Measurements from ENCODE around the gene ADGRL3. TPM values are rescaled to one million over a fixed set of nuclear protein-coding genes. Genes with fewer than 3 reads are reported as not detected.

ADGRL3 gene
- total RNA-seq, 1 experiment from 2014 or later: not detected

DNA sequence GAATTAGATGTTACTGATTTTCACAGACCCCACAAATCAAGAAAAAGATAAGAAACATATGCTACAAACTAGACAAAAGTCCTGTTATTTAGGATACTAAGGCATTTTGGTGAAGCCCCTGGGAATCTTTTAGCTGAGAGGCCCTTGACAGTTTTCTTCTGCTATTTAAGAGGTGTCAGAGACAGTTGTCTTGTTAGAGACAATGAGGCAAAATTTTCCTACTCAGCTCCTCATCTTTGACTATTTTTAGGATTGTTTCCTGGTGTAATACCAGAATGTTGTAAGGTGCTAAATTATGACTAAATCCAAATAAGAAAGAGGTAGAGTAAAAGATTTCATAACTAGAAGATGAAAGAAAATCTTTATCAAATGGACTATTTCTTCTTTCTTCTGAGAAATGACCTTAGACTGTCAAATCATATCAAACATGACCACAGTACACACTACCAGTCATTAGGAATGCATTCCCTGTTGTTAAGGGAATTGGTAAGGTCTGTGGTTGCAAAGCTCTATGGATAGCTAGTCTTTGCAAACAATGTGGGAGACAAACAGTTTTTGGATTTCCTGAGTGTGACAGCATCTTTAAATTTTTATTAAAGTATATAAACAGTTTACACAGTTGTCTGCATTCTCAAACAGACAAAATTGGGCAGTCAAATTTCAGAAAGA is 926.1 kb downstream of the ADGRL3 start:
- Histone ChIP-seq H3K9me3 (ENCODE audit: low read length) (peaks cover 34% of the 10 kb centered on the region), H4K20me1 (ENCODE audit: insufficient read depth, low read depth, low read length) (no peaks in the 10 kb centered on the region), H3K4me3 (ENCODE audit: low read length) (no peak overlapping the region), H3K79me2 (ENCODE audit: low read length) (no peaks in the 10 kb centered on the region), H3K4me1 (ENCODE audit: low read length) (no peaks in the 10 kb centered on the region), H3K27me3 (ENCODE audit: low read length) (no peaks in the 10 kb centered on the region), H3K9me2 (replicated peaks; ENCODE audit: insufficient read depth, low read length) (no peaks in the 10 kb centered on the region), H2AFZ (ENCODE audit: low read length) (no peak overlapping the region), H3K9ac (ENCODE audit: low read length) (no peak overlapping the region), H3K36me3 (ENCODE audit: insufficient read depth, low read length) (no peaks in the 10 kb centered on the region), H3K27ac (ENCODE audit: low read length) (no peak overlapping the region), H3K4me2 (ENCODE audit: low read depth, low read length, poor library complexity, severe bottlenecking) (no peak overlapping the region)
- no peak for DNase-seq

Small RNAs within 50 kb of the gene (small RNA-seq; reads per million reads assigned to genes)
- gene RF00019: not detected
